Measurements from ENCODE around the gene TEX44. TPM values are rescaled to one million over a fixed set of nuclear protein-coding genes. Genes with fewer than 3 reads are reported as not detected.

TEX44 gene
- not detected in 2 replicates for total RNA-seq

GRCh38 chr2:231592636-231593145, at the start of gene TEX44:
Gene TEX44, plus strand, starts transcription at chr2:231592864. Its CDS starts 88 bp downstream, at chr2:231592952.

Other genes starting within 250 kb of the TEX44 start
- gene B3GNT7, start 197.2 kb upstream of the TEX44 start, total RNA-seq = under 0.01 and 1.3 TPM in 2 replicates
- 193 and 566 TPM in 2 replicates for gene NCL, start 128.4 kb upstream of the TEX44 start, total RNA-seq
- not detected in 2 replicates for gene NMUR1, start 62.4 kb upstream of the TEX44 start, total RNA-seq
- 500 and 760 TPM in 2 replicates for gene PTMA, start 115.7 kb downstream of the TEX44 start, total RNA-seq
- 11.7 and 14.0 TPM in 2 replicates for gene PDE6D, start 188.4 kb downstream of the TEX44 start, total RNA-seq
- 13.3 and 24.2 TPM in 2 replicates for gene COPS7B, start 193.6 kb downstream of the TEX44 start, total RNA-seq

All from nasal cavity respiratory epithelium epithelial cell of viscerocranial mucosa (primary cell).